ENCODE data around the gene SV2B.

- TF ChIP-seq CTCF (IDR thresholded peaks at IDR 0.05) (no peak), ZFX (IDR thresholded peaks at IDR 0.05; ENCODE audit: borderline replicate concordance) (no peak)
These were observed 155.7 kb downstream of the SV2B start for GRCh38 chr15:91255670-91256192.

All from 22Rv1 (cell line).